Astrocyte of the spinal cord (primary cell): ENCODE results near the gene BNC2.

ENCODE experiments used
- DNase-seq: peaks from one replicate; pipeline ENCODE4 v3.0.0; 2011; ENCODE audit warnings: low read depth, low spot score
- H3K4me3 ChIP-seq: 2 replicates; pipeline ENCODE4 v1.5.1; 2011; ENCODE audit warnings: low read depth, mild to moderate bottlenecking, low read length, moderate library complexity
- in situ Hi-C: cut with HindIII; loops from 2 replicates; pipeline ENCODE4 v1.10.0; 2017; ENCODE audit warnings: low sequenced_read_pairs
- TF ChIP-seq, protein P1 (sequence below): IDR thresholded peaks from 2 replicates; pipeline ENCODE4 v1.5.1; 2012; ENCODE audit warnings: low read depth, mild to moderate bottlenecking, low read length, inconsistent platforms

The BNC2 gene

DNA sequence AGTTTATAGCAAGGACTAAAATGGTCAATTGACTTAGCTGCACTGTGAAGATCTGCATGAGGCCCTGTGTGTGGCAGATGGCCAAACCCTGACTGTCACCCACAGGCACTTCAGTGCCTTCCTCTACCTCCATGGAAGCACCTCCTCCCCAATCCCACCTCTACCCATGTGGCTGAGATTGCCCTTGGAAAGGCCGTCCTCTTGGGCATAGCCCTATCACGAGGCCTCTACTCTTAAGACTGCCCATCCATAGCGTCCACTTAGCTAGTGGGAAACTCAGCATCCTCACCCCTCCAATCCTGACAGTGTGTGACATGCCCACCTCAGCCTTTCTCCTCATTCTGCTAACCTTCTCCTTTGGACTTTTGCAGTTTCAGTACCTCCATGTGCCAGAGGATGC is 510.2 kb downstream of the BNC2 start:
- TF ChIP-seq, protein P1, sequence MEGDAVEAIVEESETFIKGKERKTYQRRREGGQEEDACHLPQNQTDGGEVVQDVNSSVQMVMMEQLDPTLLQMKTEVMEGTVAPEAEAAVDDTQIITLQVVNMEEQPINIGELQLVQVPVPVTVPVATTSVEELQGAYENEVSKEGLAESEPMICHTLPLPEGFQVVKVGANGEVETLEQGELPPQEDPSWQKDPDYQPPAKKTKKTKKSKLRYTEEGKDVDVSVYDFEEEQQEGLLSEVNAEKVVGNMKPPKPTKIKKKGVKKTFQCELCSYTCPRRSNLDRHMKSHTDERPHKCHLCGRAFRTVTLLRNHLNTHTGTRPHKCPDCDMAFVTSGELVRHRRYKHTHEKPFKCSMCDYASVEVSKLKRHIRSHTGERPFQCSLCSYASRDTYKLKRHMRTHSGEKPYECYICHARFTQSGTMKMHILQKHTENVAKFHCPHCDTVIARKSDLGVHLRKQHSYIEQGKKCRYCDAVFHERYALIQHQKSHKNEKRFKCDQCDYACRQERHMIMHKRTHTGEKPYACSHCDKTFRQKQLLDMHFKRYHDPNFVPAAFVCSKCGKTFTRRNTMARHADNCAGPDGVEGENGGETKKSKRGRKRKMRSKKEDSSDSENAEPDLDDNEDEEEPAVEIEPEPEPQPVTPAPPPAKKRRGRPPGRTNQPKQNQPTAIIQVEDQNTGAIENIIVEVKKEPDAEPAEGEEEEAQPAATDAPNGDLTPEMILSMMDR, result no peak
- DNase-seq, result no peak
- no peak overlapping the region for H3K4me3 ChIP-seq
- in situ Hi-C loops, result no loop called here
